GM04504 (cell line): ENCODE results near the gene IGF2BP2.
"Not testable (repeated sequence)": the region's sequence is repeated elsewhere in the genome, so short reads cannot be mapped to it uniquely, and the experiment has no call there.

ENCODE experiments used
- DNase-seq: peaks from one replicate; pipeline ENCODE4 v3.0.0-alpha.2; 2012; ENCODE audit warnings: low read depth

Gene IGF2BP2

DNA sequence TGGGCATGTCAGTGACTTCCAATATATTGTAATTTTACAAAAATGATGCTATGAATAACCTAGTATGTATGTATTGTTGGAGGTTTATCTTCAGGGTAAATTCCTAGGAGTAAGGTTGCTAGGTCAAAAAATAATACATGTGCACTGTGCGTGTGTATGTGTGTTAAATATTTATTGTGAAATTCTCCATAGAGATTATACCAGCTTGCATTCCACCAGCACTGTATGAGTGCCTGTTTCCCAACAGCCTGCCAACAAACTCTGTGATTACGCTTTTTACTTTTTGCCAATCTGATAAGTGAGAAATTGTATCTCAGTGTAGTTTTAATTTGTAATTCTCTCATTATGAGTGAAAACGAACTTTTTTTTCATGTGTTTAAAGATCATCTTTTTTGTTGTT, 12.6 kb upstream of the IGF2BP2 start:
- no peak for DNase-seq

GRCh38 chr3:185831990-185832389, 7.1 kb upstream of the IGF2BP2 start:
- DNase-seq: no peak

- DNase-seq: no peak
Measured at GRCh38 chr3:185831195-185831594, 6.4 kb upstream of the IGF2BP2 start.

GRCh38 chr3:185830018-185830797, 5.4 kb upstream of the IGF2BP2 start:
- no peak for DNase-seq

DNA sequence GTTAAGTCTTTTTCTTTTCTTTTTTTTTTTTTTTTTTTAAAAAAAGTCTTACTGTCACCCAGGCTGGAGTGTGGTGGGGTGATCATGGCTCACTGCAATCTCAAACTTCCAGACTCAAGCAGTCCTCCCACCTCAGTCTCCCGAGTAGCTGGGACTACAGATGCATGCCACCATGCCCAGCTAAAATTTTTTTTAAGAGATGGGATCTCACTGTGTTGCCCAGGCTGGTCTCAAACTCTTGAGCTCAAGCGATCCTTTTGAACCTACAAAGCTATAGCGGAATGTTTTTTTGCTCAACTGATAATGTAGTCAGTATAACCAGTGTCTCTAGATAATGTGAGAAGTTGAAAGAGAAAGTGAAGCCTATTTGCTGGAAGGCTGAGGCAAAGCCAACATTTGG, 3.9 kb upstream of the IGF2BP2 start:
- no peak for DNase-seq

DNA sequence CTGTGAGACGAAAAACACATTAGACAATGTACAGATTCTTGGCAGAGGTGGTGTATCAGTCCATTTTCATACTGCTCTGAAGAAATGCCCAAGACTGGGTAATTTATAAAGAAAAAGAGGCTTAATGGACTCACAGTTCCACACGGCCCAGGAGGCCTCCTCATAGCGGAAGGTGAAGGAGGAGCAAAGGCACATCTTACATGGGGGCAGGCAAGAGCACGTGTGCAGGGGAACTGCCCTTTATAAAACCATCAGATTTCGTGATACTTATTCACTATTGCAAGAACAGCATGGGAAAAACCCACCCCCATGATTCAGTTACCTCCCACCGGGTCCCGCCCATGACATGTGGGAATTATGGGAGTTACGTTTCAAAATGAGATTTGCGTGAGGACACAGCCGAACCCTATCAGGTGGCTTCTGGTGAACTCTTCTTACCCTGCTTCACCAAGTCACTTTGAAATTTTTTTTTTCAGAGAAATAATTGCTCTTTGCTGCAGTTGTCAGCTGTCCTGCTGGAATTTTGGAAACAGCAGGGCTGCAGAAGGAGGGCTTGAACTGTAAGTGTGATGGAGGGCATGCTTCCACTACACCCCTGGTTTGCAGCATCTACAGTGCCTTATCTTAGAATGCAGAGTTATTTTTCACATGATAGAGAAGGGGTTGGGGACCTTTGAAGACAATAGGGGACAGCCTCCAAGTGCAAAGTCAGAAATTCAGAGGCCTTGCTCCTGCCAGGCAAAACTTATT, 2.9 kb upstream of the IGF2BP2 start:
- no peak for DNase-seq

DNA sequence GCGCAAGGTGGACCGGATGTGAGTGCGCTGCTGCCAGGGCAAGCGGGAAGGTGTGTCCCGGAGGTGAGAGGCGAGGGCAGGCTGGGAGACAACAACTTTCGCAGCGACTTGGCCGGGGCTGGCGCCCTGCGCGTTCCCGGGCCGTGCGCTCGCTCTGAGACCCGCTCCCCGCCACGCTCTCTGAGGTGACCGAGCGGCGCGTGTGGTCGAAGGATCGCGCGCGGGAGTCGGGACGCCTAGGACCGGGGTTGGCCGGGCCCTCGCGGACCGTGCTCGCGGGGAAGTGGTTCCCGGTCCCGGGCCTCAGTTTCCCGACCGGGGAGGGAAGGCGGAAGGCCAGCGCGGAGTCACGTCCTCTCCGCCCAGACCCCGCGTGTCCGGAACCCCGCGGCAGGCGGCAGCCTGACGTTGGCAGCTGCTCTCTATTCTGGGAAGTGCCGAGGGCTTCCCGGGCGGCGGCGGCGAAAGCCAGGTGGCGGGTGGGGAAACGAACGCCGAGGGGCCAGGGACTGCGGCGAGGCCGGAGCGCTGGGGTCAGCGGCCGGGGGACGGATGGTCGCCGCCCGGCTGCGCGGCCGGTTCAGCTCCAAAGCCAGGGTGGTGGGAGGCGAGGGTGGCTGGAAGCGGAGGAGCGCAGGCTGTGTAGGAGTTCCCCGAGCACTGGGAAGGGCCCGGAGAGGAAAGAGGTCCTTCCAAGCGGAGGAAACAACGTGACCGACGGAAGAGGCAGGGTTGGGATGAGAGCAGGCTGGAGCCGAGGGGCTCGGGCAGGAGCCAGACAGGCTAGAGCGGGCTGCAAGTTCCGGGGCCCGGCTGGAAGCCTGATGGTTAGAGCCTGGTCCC, 1.0 kb upstream of the IGF2BP2 start:
- DNase-seq: no peak

GRCh38 chr3:185824051-185825005, 514 bp downstream of the IGF2BP2 start:
- DNase-seq: no peak

GRCh38 chr3:185823078-185824044, 1.5 kb downstream of the IGF2BP2 start:
- DNase-seq: no peak

DNA sequence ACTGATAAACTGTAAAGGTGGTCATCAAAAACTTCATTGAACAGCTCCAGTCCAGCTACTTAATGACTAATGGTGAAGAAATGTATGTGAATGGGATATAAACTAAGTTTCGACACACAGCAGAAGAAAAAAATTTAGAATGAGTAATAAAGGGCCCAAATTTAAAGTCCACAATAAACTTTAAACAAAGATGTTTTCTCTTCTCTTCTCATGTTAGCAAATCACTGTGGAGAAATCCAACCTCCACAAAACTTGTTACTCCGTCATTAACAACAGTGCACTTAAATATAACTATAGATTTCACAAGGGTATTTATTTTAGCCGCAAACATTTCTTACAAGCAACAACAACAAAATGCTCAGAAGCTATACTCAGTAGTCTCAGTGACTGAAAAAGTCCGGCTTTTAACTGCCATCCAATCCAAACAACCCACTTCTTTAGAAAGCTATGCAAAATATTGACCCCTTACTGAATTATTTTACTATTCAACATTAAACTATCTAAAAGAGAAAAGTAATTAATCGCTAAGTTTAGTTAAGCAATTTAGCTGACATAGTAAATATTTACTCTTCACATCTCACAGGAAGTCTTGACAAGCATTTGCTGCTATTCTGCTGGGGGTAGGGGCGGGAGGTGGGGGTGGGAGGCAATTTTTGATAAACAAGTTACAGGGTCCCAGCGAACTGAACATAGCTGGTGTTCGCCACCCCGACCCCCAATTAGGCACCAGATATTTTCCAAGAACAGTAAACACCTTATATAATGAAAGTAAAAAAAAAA, 2.4 kb downstream of the IGF2BP2 start:
- DNase-seq: no peak

- no peak for DNase-seq
Measured at GRCh38 chr3:185820973-185821758, 3.7 kb downstream of the IGF2BP2 start.

GRCh38 chr3:185818267-185818875, 6.5 kb downstream of the IGF2BP2 start:
- no peak for DNase-seq

DNA sequence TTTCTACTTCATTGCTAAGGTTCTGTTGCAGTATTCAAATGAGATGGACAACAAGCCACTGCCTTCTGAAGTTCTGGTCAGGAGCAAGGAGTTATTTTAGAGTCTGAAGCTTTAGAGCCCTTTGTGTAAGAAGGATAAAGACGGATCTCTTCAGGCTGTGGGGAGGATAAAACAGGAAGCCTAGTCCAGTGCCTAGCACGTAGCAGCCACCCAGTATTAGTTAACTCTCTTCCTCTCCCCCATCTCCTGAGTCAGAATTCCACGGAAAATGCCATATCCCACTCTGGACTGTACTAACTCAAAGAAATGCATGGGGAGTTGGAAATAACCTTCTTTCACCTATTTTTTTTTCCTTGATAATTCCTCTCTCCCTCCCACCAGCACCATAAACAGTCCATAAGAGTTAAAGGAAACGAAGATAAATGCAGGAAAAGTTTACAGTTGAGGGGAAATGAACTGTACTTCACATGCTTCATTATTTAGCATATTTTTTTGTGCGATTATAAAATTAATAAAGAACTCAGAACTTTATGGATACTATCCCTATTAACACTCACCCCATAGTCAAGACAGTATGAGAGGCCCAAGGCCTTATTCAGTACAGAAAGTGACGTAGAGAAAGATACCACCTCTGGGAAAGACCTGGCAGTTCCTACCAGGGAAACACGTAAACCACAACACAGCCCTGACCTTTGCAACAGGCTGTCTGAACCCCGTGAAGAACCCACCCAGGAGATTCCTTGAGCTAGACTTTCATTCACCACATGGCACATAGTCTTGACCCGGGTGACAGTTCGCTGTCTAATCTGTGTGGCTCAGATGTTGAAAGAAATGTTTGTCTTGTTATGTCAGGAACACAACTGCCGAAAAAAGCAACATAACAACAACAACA, 9.2 kb downstream of the IGF2BP2 start:
- no peak for DNase-seq

DNA sequence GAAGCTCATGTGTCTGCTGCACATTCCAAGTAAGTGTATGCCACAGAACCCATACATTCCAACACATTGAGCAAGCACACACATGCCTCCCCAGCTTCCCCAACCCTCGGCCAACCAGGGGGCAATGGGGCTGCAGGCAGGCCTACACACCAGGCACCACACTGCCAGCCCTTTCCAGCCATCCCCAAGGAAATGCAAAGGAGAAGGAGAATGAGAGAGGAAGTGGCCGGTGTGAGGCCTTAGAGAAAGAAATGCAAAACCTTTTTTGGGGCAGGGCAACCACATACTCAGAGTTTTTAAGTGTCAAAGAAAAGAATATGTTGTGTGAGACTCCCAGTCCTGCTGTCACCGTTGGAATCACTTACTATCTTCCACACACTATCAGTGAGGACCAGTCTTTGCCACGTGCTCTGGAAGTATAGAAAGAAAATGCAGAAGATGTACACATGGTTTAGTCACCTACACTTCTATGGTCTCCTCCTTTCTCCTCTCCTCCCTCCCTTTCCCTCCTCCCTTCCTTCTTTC, 11.1 kb downstream of the IGF2BP2 start:
- no peak for DNase-seq

DNA sequence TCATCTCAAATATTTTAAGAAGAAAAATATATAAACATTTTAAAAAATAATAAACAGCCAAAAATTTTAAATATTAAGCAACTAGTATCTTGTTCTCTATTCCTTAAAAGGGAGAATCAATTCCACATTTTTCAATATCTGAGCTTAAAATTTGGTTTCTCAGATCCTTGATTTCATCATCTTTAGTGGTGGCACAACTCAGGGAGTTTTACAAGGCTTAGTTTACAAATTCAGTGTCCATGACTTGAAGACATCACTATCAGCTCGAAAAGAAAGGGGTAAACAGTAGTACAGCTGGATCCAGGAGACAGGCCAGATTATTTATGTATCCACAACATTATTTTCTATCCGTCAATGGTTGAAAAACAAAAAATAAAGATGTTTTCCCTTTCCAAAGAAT, 11.6 kb downstream of the IGF2BP2 start:
- no peak for DNase-seq

- DNase-seq: no peak
Measured at GRCh38 chr3:185807445-185808068, 17.3 kb downstream of the IGF2BP2 start.

GRCh38 chr3:185798831-185799110, 26.1 kb downstream of the IGF2BP2 start:
- DNase-seq: not testable (repeated sequence)
